K562 (cell line): ENCODE data around the gene CD55. TPM values are rescaled to one million over a fixed set of nuclear protein-coding genes. Genes with fewer than 3 reads are reported as not detected.

Source experiments
- CCAR2 ChIP-seq: fragments of 200-400 bp; formaldehyde crosslinking; IDR thresholded peaks from 2 replicates; pipeline ENCODE4 v1.6.1; 2017; ENCODE audit warnings: mild to moderate bottlenecking, low read depth, low read length
- EHMT2 ChIP-seq: fragments of 450-650 bp; IDR thresholded peaks from 2 replicates; pipeline ENCODE4 v1.6.1; 2018; ENCODE audit warnings: antibody characterized with exemption
- HDAC1 ChIP-seq, 2 experiments: fragments of 450-650 bp; IDR thresholded peaks; 2 replicates each; pipeline ENCODE4 v1.6.1; 2016 to 2017; ENCODE audit warnings: inconsistent platforms in 1 of 2, mild to moderate bottlenecking in 1 of 2, moderate library complexity in 1 of 2
- ID3 ChIP-seq, 2 experiments: fragments of 250-450 bp in 1 of 2; fragments of 450-650 bp in 1 of 2; sonication (Bioruptor Pico) in 1 of 2; IDR thresholded peaks; 2 replicates each; pipeline versions ENCODE4 v1.6.1 to v1.8.0; 2016 to 2021; ENCODE audit warnings: mild to moderate bottlenecking in 2 of 2, moderate library complexity in 2 of 2, missing compliant biosample characterization in 1 of 2, missing genetic modification characterization in 1 of 2
- MTA2 ChIP-seq: fragments of 450-650 bp; IDR thresholded peaks from 2 replicates; pipeline ENCODE4 v1.6.1; 2016; ENCODE audit warnings: low read depth
- NFIC ChIP-seq: fragments of 450-650 bp; IDR thresholded peaks from 2 replicates; pipeline ENCODE4 v1.6.1; 2017; ENCODE audit warnings: mild to moderate bottlenecking, inconsistent platforms
- NONO ChIP-seq, 2 experiments: fragments of 200-400 bp in 1 of 2; fragments of 450-650 bp in 1 of 2; formaldehyde crosslinking in 1 of 2; IDR thresholded peaks; 2 replicates each; pipeline ENCODE4 v1.6.1; 2017; ENCODE audit warnings: low read depth in 2 of 2, mild to moderate bottlenecking in 2 of 2, moderate library complexity in 2 of 2, low read length in 1 of 2
- PRMT5 ChIP-seq: sonication (generic); formaldehyde crosslinking; IDR thresholded peaks from 2 replicates; pipeline ENCODE4 v1.5.0; 2020; ENCODE audit warnings: missing genetic modification reagents
- RBM25 ChIP-seq: fragments of 200-400 bp; formaldehyde crosslinking; IDR thresholded peaks from 2 replicates; pipeline ENCODE4 v1.6.1; 2018; ENCODE audit warnings: low read length, low read depth, moderate library complexity; ENCODE audit not compliant: severe bottlenecking
- SLC30A9 ChIP-seq: fragments of 250-450 bp; sonication (Bioruptor Pico); IDR thresholded peaks from 2 replicates; pipeline ENCODE4 v1.8.0; 2022; ENCODE audit warnings: mild to moderate bottlenecking, moderate library complexity
- SMAD4 ChIP-seq: fragments of 250-450 bp; sonication (Bioruptor Pico); conservative IDR thresholded peaks from 2 replicates; pipeline ENCODE4 v1.8.0; 2021; ENCODE audit warnings: inconsistent platforms, mild to moderate bottlenecking, moderate library complexity
- SOX6 ChIP-seq: fragments of 450-650 bp; IDR thresholded peaks from 2 replicates; pipeline ENCODE4 v1.6.1; 2014; ENCODE audit warnings: mild to moderate bottlenecking
- SRSF7 ChIP-seq: fragments of 200-400 bp; formaldehyde crosslinking; optimal IDR thresholded peaks from 2 replicates; pipeline ENCODE3; 2017; ENCODE audit warnings: mild to moderate bottlenecking, low read depth, low read length
- SRSF9 ChIP-seq: fragments of 200-400 bp; formaldehyde crosslinking; IDR thresholded peaks from 2 replicates; pipeline ENCODE4 v1.6.1; 2017; ENCODE audit warnings: low read depth, low read length, borderline replicate concordance
- TCF15 ChIP-seq: fragments of 250-450 bp; sonication (Bioruptor Pico); IDR thresholded peaks from 2 replicates; pipeline ENCODE4 v1.8.0; 2022; ENCODE audit warnings: moderate library complexity, mild to moderate bottlenecking, inconsistent platforms
- TOE1 ChIP-seq, 2 experiments: fragments of 450-650 bp in 1 of 2; sonication (generic) in 1 of 2; formaldehyde crosslinking in 1 of 2; IDR thresholded peaks; 2 replicates each; pipeline versions ENCODE4 v1.7.1 to v1.8.0; 2016 to 2022; ENCODE audit warnings: borderline replicate concordance in 2 of 2, mild to moderate bottlenecking in 2 of 2, antibody characterized with exemption in 1 of 2, inconsistent platforms in 1 of 2, low read depth in 1 of 2, missing genetic modification reagents in 1 of 2, moderate library complexity in 1 of 2
- USF2 ChIP-seq: sonication (generic); formaldehyde crosslinking; IDR thresholded peaks from 2 replicates; pipeline ENCODE4 v1.5.0; 2020; ENCODE audit warnings: missing genetic modification reagents
- VEZF1 ChIP-seq: fragments of 200-800 bp; sonication (Bioruptor generic); IDR thresholded peaks from 2 replicates; pipeline ENCODE4 v1.6.1; 2017; ENCODE audit warnings: missing genetic modification characterization, missing compliant biosample characterization
- ZBTB1 ChIP-seq: sonication (generic); formaldehyde crosslinking; IDR thresholded peaks from 2 replicates; pipeline ENCODE4 v1.8.1; 2023; ENCODE audit warnings: missing genetic modification reagents, low read depth, mild to moderate bottlenecking, borderline replicate concordance
- ZNF3 ChIP-seq: fragments of 250-450 bp; sonication (Bioruptor Pico); IDR thresholded peaks from 2 replicates; pipeline ENCODE4 v1.5.0; 2021; ENCODE audit warnings: mild to moderate bottlenecking, moderate library complexity
- ZNF395 ChIP-seq: fragments of 200-800 bp; sonication (Bioruptor generic); IDR thresholded peaks from 2 replicates; pipeline ENCODE4 v1.6.1; 2017; ENCODE audit warnings: missing genetic modification characterization, missing compliant biosample characterization
- ZNF707 ChIP-seq: fragments of 250-450 bp; sonication (Bioruptor Pico); conservative IDR thresholded peaks from 2 replicates; pipeline ENCODE4 v1.8.0; 2022; ENCODE audit warnings: inconsistent platforms, mild to moderate bottlenecking, moderate library complexity
- polyA plus RNA-seq, 8 experiments: library from polyadenylated mRNA; depleted of rRNA in 4 of 8; stranded (reverse) in 5 of 8; unstranded in 3 of 8; fragments of >200 nt; fragmentation: Nextera tagmentation in 2 of 8; fragmentation: Illumina TruSeq in 1 of 8; extraction: Ambion mirVana in 2 of 8; extraction: Trizol in 1 of 8; gene quantifications; 2 replicates each; pipeline versions ENCODE4 v1.2.1 to v1.2.3, GENCODE V29; 2011 to 2014; ENCODE audit warnings: inconsistent platforms in 1 of 8, missing spikeins in 1 of 8
- total RNA-seq, 7 experiments: library from RNA; depleted of rRNA in 6 of 7; stranded (reverse); fragments of >200 nt in 6 of 7; fragmentation: Illumina TruSeq in 2 of 7; extraction: Trizol in 2 of 7; gene quantifications; 2 replicates each; pipeline versions ENCODE4 v1.2.1 to v1.2.3, GENCODE V29; 2011 to 2021; ENCODE audit warnings: low replicate concordance in 1 of 7

Gene CD55
- total and polyA plus RNA-seq, 9 of the 15 experiments (the other 6 are each of a cell fraction or from before 2014, with no cell fraction given), result 17.7 to 150 (median 97.0) TPM

- peak in 1 of 2 experiments; percentile 74; a peak in 1 of 4 replicates for TF ChIP-seq HDAC1 (IDR thresholded peaks at IDR 0.05)
- no peak for TF ChIP-seq SRSF7
- no peak for TF ChIP-seq USF2 (CRISPR knock-in tag)
- TF ChIP-seq NONO (IDR thresholded peaks at IDR 0.05; ENCODE audit: low read depth in 2 of 2, low read length in 1 of 2), result no peak
- TF ChIP-seq ZNF395 (CRISPR knock-in tag), result peak; percentile 85
- 0 out of 2 replicates have a peak, but pooled peaks have one; percentile 19 for TF ChIP-seq NFIC
- no peak for TF ChIP-seq PRMT5 (CRISPR knock-in tag)
- no peak for TF ChIP-seq SRSF9
- TF ChIP-seq SLC30A9 (CRISPR knock-in tag), result no peak
- peak; percentile 85 for TF ChIP-seq SMAD4 (CRISPR knock-in tag)
- peak; percentile 73 for TF ChIP-seq EHMT2
- no peak for TF ChIP-seq RBM25
- TF ChIP-seq SOX6, result peak; percentile 34; the same call in 1 of the 2 replicates
- peak; percentile 30; the same call in 1 of the 2 replicates for TF ChIP-seq MTA2
- TF ChIP-seq VEZF1 (CRISPR knock-in tag), result peak; percentile 66
- TF ChIP-seq ZBTB1, result no peak
- TF ChIP-seq ZNF3, result 0 out of 2 replicates have a peak, but pooled peaks have one; percentile 23
- no peak for TF ChIP-seq TCF15 (CRISPR knock-in tag)
- no peak for TF ChIP-seq CCAR2
- no peak for TF ChIP-seq ID3 (CRISPR knock-in tag; IDR thresholded peaks at IDR 0.05)
- peak; percentile 66; the same call in 1 of the 2 replicates for TF ChIP-seq ID3 (tag; IDR thresholded peaks at IDR 0.05)
- TF ChIP-seq ZNF707 (CRISPR knock-in tag), result peak; percentile 39; the same call in 1 of the 2 replicates
- TF ChIP-seq TOE1 (IDR thresholded peaks at IDR 0.05; ENCODE audit: borderline replicate concordance), result peak; percentile 74
- TF ChIP-seq TOE1 (CRISPR knock-in tag; IDR thresholded peaks at IDR 0.05; ENCODE audit: borderline replicate concordance, low read depth), result no peak
Observed at GRCh38 chr1:207316622-207317391, 4.7 kb upstream of the CD55 start (continued).
